Measurements from ENCODE around the gene ETF1. TPM values are rescaled to one million over a fixed set of nuclear protein-coding genes. Genes with fewer than 3 reads are reported as not detected.

ETF1 gene
- total and polyA plus RNA-seq, 9 of the 15 experiments (the other 6 are each of a cell fraction or from before 2014, with no cell fraction given) = 53.7 to 209 (median 164) TPM

DNA sequence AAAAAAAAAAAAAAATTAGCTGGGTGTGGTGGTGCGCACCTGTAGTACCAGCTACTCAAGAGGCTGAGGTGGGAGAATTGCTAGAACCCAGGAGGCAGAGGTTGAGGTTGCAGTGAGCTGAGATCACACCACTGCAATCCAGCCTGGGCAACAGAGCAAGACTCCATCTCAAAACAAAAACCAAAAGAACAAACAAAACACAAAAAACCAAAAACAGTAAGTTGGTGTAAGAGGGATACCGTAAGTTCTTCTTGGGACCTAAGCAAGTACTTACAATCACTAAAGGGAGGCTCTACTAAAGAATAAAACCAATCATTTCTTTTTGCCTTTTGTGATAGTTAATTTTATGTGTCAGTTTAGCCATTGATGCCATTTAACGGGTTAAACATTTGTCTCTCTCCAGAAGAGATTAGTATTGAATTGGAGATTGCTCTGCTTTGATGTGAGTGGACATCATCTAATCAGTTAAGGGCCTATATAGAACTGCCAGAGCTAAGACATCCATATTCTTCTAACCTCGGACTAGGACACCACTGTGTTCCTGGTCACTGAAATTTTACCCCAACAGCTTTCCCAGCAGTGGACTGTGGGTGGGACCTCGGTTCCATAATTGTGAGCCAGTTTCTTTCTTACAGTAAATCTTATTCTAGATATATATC, 10.5 kb upstream of the ETF1 start (continued):
- TF ChIP-seq ZNF518B (CRISPR knock-in tag; IDR thresholded peaks at IDR 0.05) = no peak
- TF ChIP-seq CHD1 (IDR thresholded peaks at IDR 0.05; ENCODE audit: low read length) = no peak
- TF ChIP-seq POLR2B (IDR thresholded peaks at IDR 0.05; ENCODE audit: low read depth, partially characterized antibody) = peak; percentile 69
- TF ChIP-seq SUPT5H (IDR thresholded peaks at IDR 0.05) = peak; percentile 74
- TF ChIP-seq ARNT (IDR thresholded peaks at IDR 0.05) = no peak
- TF ChIP-seq POLR2AphosphoS2 (IDR thresholded peaks at IDR 0.05; ENCODE audit: low read length) = peak; percentile 91
- no peak for TF ChIP-seq REST (IDR thresholded peaks at IDR 0.05; ENCODE audit: borderline replicate concordance)
- TF ChIP-seq REST (CRISPR knock-in tag; IDR thresholded peaks at IDR 0.05; ENCODE audit: low read depth) = no peak
- no peak for TF ChIP-seq CEBPG (CRISPR knock-in tag; IDR thresholded peaks at IDR 0.05)
- TF ChIP-seq CEBPG (tag; conservative IDR thresholded peaks at IDR 0.05 in 1 of 2, IDR thresholded peaks at IDR 0.05 in 1 of 2) = no peak
- no peak for TF ChIP-seq ETS1 (conservative IDR thresholded peaks at IDR 0.05; ENCODE audit: control insufficient read depth, low read depth, low read length)
- TF ChIP-seq ZNF785 (CRISPR knock-in tag; IDR thresholded peaks at IDR 0.05) = no peak
- TF ChIP-seq, protein P1, sequence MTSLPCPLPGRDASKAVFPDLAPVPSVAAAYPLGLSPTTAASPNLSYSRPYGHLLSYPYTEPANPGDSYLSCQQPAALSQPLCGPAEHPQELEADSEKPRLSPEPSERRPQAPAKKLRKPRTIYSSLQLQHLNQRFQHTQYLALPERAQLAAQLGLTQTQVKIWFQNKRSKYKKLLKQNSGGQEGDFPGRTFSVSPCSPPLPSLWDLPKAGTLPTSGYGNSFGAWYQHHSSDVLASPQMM (CRISPR knock-in tag; IDR thresholded peaks at IDR 0.05) = peak; percentile 13; the same call in 1 of the 2 replicates
- no peak for TF ChIP-seq DDX20 (tag; IDR thresholded peaks at IDR 0.05; ENCODE audit: low read depth)
- no peak for TF ChIP-seq SP2 (IDR thresholded peaks at IDR 0.05; ENCODE audit: extremely low read depth, low read depth, low read length, poor library complexity, severe bottlenecking)
